ENCODE measurements around the gene VGLL4. TPM values are rescaled to one million over a fixed set of nuclear protein-coding genes. Genes with fewer than 3 reads are reported as not detected.

The VGLL4 gene
- total and polyA plus RNA-seq, 2 donors (not counting 1 experiment from before 2014, with no cell fraction given): 25.8 to 29.0 TPM

- Histone ChIP-seq H3K9me3 (ENCODE audit: control extremely low read depth in 1 of 3, control insufficient read depth in 2 of 3, insufficient read depth in 1 of 3, low read length in 2 of 3) (no peaks in the 10 kb centered on the region), H3K27me3 (replicated peaks in 1 of 4; ENCODE audit: control extremely low read depth in 1 of 4, control insufficient read depth in 3 of 4, insufficient read depth in 4 of 4, low read length in 3 of 4) (no peaks in the 10 kb centered on the region), H2AFZ (ENCODE audit: insufficient read depth, low read depth, low read length, poor library complexity, severe bottlenecking) (no peak overlapping the region), H3K27ac (ENCODE audit: low read length in 2 of 2) (no peak overlapping the region), H3K79me2 (ENCODE audit: control insufficient read depth, insufficient read depth, low read length) (peaks cover 3% of the 10 kb centered on the region), H3K36me3 (replicated peaks in 1 of 2; ENCODE audit: control extremely low read depth in 1 of 2, control insufficient read depth in 1 of 2, extremely low read depth in 1 of 2, insufficient read depth in 2 of 2, low read length in 1 of 2) (no peaks in the 10 kb centered on the region), H3K9ac (ENCODE audit: low read length) (no peak overlapping the region), H3K4me3 (ENCODE audit: control extremely low read depth in 1 of 5, extremely low read depth in 1 of 5, insufficient read depth in 1 of 5, low read depth in 2 of 5, low read length in 4 of 5) (no peak overlapping the region), H3K4me1 (ENCODE audit: control insufficient read depth in 2 of 2, insufficient read depth in 2 of 2, low read length in 2 of 2) (no peaks in the 10 kb centered on the region), H3K4me2 (replicated peaks; ENCODE audit: low read depth, low read length, poor library complexity, severe bottlenecking) (no peak overlapping the region), H4K20me1 (ENCODE audit: control insufficient read depth, insufficient read depth, low read length, poor library complexity, severe bottlenecking) (no peaks in the 10 kb centered on the region)
- ATAC-seq (ENCODE audit: low read depth) (no peak), DNase-seq (no peak)
- Mint-ChIP-seq H3K27me3 (no peaks in the 10 kb centered on the region), H3K4me3 (no peak overlapping the region), H3K4me1 (no peaks in the 10 kb centered on the region), H3K27ac (no peak overlapping the region), H3K9me3 (ENCODE audit: insufficient read depth) (no peaks in the 10 kb centered on the region)
- ChIA-PET POLR2A (no interaction called here), CTCF (no interaction called here)
- no peak for TF ChIP-seq EZH2 (IDR thresholded peaks at IDR 0.05; ENCODE audit: borderline replicate concordance, insufficient read depth, low read depth, low read length, poor library complexity, severe bottlenecking)
- no peak for TF ChIP-seq CTCF (IDR thresholded peaks at IDR 0.05)
- intact Hi-C loops (cut with micrococcal nuclease): no loop called here
- 84% methylated on average over 2 of the region's 3 CpGs for WGBS (ENCODE audit: insufficient coverage)
These were observed 48.2 kb upstream of the VGLL4 start for GRCh38 chr3:11691767-11692531.

Data from B cell (primary cell).